A549 treated with GW870086 at 1 μM for 4 hours (cell line): ENCODE results near the gene PAK6. TPM values are rescaled to one million over a fixed set of nuclear protein-coding genes. Genes with fewer than 3 reads are reported as not detected.

Source experiments
- total RNA-seq: library from RNA; stranded (reverse); fragments of 200-300 nt; extraction: Qiagen RNA extraction; gene quantifications from 5 replicates; pipeline ENCODE4 v1.2.3, GENCODE V29; 2022; ENCODE audit warnings: low read depth

PAK6 gene
- 0.57 to 0.71 TPM (median 0.65 TPM) in 5 replicates for total RNA-seq

DNA sequence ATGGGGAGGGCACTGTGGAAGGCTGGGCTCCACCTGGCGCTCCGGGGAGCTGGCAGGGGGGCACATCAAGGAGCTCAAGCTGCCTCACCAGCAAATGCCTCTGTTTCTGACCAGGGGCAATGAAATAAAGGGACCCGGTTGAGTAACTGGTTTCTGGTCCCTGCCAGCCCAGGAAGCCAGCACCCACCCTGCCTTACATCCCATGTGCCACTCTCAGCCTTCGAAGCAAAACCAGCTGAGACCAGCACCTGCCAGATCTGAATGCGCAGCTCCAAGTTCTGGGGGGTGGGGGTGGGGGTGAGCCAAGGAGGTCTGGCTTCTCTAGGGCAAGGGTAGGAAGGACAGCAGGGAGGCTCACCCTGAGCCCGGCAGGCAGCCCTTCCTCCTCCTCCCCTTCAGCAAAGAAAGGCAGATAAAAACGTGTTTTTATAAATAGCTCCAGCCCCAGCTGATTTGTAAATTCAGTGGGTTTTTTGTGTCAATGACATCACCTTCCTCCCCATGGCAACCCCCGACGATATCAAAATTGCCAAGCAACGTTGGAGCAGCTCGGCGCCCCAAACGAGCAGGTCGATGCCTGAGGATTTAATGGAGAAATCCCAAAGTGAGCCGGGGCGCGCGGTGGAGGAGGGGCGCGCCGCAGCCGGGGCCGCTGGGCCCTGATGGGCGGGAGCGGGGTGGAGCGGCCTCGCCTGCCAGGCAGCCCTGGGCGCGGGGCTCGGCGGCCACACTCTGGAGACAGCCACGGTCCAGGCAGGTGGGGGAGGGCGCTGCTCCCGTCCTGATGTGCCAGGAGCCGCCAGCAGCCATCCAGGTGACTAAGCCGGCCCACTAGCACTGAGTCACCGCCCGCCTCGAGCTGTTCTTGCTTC is at the start of gene PAK6:
PAK6 (plus strand) TSS at position 532 of the 872 bp plus-strand sequence. CDS start 25,723 bp downstream, outside the sequence.

DNA sequence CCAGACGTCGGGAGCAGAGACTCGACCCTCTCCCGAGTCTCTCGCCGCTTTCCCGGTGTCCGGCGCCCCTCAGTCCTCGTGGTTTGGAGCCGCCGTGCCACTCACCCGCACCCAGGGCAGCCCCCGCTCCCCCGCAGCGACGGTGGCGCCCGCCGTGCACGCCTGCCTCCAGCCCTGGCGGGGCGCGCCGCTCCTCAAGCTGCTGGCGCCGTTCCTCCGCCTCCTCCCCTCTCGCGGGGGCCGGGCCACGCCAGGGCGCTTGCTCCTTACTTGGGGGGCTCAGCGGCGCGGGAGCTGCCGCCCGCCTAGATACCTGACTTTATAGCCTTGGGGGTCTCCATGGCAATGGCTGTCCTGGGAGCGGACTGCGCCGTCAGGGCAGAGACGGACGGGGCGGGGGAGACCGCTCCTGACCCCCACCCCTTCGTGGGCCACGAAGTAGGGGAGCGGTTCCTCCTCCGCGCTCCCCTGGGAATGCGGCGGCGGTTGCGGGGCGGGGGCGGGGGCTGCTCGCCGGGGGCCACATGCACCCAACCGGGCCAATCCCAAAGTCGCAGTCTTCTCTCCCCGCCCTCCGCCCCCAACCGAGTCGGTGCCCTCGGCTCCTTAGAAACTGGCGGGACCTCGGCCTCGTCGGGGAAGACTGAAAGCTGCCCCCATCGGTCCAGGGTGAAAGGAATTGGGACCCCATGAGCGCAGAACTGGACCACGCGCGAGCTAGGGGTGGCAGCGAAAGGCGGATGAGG is 44.2 kb downstream of the PAK6 start, which contains the start of gene ANKRD63:
ANKRD63 (minus strand) TSS at position 196 of the 746 bp plus-strand sequence. CDS start 478 bp downstream, outside the sequence.

DNA sequence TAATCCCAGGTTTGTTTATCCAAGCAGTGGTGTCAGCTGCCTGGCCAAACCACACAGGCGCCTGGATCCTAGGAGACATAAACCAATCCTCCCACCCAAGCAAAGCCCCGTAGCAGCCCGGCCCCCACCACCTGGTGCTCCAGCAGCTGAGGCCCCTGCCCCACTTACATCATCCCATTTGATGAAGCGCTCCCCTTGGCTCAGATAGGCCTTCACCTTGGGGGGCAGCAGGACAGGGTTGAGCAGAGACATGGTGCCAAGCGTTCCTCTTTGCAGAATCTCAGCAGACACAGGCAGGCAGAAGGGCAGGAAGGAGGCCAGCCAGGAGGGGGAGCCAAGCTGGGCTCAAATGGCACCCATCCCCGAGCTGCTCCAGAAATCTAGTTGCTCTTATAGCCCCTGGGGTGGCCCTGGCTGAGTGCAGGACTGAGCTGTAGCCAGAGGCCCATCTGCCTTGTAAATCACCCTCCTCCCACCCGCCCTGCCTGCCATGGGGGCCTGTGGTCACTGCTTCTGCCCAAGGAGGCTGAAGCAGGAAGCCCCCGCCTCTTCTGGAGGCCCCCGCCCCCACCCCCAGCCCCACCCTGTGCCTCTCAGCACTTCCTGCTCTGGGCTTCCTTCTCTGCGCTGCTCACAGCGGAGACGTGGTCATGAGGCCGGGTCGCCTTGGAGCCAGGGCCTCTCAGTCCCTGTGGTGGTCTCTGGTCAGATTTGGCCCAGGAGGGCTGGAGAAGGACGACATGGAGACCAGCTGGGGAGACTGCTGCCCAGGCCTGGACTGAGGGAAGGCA is 68.8 kb downstream of the PAK6 start, which contains the start of gene PLCB2:
PLCB2 (minus strand) TSS at position 515 of the 791 bp plus-strand sequence; CDS start at position 252, 263 bp downstream.

DNA sequence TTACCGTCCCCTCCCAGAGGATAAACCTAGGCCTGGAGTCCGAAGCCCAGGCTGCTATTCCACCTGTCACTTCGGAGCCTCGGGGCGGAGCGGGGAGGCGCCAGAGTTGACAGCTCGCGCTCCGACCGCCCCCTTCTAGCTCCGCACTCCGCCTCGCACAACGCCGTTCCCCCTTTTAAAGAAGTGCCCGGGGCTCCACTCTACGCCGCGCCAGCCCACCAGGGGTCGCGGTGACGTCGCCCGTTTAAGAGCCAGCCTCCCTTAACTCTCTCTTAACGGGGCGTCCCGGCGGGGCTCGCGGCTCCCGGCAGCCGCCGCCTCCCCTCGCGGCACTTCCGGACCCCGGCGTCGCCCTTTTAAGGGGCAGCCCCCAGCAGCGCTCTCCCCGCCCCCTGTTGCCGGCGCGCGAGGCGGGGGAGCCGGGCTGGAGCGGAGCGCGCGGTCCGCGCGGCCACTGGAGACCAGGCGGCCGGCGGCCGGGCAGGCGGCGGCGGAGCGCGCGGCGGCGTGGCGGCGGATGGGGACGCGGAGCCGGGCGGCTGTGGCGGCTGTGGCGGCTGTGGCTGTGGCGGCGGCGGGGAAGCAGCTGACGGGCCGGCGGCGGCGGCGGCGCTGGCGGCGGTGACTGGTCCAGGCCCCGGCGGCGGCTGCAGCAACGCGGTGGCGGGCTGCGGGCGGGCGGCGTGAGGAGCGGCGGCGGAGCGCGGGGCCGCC is 84.5 kb downstream of the PAK6 start, which contains the start of gene INAFM2:
INAFM2 (plus strand) TSS at position 454 of the 714 bp plus-strand sequence. CDS start 364 bp downstream, outside the sequence.

Other genes starting within 250 kb of the PAK6 start
- gene SRP14, start 199.9 kb upstream of the PAK6 start, total RNA-seq = 224 to 277 TPM (median 260 TPM) in 5 replicates
- 0.73 to 1.6 TPM (median 1.3 TPM) in 5 replicates for gene BMF, start 130.2 kb upstream of the PAK6 start, total RNA-seq
- 25.4 to 30.8 TPM (median 28.2 TPM) in 5 replicates for gene BUB1B, start 78.0 kb upstream of the PAK6 start, total RNA-seq
- gene ANKRD63, start 44.0 kb downstream of the PAK6 start, total RNA-seq = 0.25 to 0.41 TPM (median 0.37 TPM) in 5 replicates
- gene PLCB2, start 68.9 kb downstream of the PAK6 start, total RNA-seq = 0.67 to 1.1 TPM (median 0.83 TPM) in 5 replicates
- 4.8 to 6.6 TPM (median 6.3 TPM) in 5 replicates for gene INAFM2, start 84.6 kb downstream of the PAK6 start, total RNA-seq
- gene CCDC9B, start 101.9 kb downstream of the PAK6 start, total RNA-seq = 15.2 to 22.6 TPM (median 18.3 TPM) in 5 replicates
- not detected in 5 replicates for gene PHGR1, start 112.0 kb downstream of the PAK6 start, total RNA-seq
- gene DISP2, start 119.2 kb downstream of the PAK6 start, total RNA-seq = 0.58 to 2.5 TPM (median 1.6 TPM) in 5 replicates
- gene KNSTRN, start 143.7 kb downstream of the PAK6 start, total RNA-seq = 45.0 to 50.7 TPM (median 48.6 TPM) in 5 replicates
- gene IVD, start 166.7 kb downstream of the PAK6 start, total RNA-seq = 10.8 to 13.6 TPM (median 12.5 TPM) in 5 replicates
- gene BAHD1, start 201.9 kb downstream of the PAK6 start, total RNA-seq = 9.6 to 12.3 TPM (median 11.3 TPM) in 5 replicates
- gene CHST14, start 231.9 kb downstream of the PAK6 start, total RNA-seq = 14.5 to 20.3 TPM (median 18.7 TPM) in 5 replicates